Urothelium cell line (cell line): ENCODE measurements around the gene KATNIP.

Source experiments
- DNase-seq: peaks from one replicate; pipeline ENCODE4 v3.0.0; 2011; ENCODE audit warnings: low spot score, mixed read lengths
- FAIRE-seq: peaks from 2 replicates; lab custom pipeline; 2011; peaks lifted over from hg19 to GRCh38; lab: Jason Lieb, UNC

The KATNIP gene

GRCh38 chr16:27549746-27550581 lies at the start of gene KATNIP, which contains the start of gene GTF3C1:
KATNIP (plus strand) TSS chr16:27550144; CDS start chr16:27550171, 27 bp downstream.
GTF3C1 (minus strand) TSS chr16:27549913; CDS start chr16:27549890, 23 bp downstream.
- FAIRE-seq (no peak), DNase-seq (peak; percentile 100)

- FAIRE-seq (no peak), DNase-seq (no peak)
These were observed 49.1 kb upstream of the KATNIP start for GRCh38 chr16:27500801-27501200.

DNA sequence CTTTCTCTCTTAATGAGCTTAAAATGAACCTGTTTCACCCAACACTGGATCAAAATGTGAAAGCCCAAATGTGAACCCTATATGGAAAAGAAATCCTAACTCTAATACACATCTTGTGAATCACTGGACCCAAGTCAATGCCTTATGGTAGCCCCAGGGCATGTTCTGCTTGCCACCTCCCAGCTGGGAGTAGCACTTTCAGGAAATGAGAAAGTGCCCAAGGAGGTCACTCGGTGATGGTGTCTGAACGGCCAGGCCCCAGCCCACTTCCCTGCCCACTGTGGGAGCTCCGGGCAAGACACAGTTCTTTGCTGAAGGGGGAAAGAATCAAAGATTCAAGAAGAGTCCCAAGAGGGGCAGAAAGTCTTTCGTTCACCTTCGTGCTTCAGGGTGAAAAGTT lies 46.3 kb upstream of the KATNIP start:
- DNase-seq, result no peak
- no peak for FAIRE-seq

DNA sequence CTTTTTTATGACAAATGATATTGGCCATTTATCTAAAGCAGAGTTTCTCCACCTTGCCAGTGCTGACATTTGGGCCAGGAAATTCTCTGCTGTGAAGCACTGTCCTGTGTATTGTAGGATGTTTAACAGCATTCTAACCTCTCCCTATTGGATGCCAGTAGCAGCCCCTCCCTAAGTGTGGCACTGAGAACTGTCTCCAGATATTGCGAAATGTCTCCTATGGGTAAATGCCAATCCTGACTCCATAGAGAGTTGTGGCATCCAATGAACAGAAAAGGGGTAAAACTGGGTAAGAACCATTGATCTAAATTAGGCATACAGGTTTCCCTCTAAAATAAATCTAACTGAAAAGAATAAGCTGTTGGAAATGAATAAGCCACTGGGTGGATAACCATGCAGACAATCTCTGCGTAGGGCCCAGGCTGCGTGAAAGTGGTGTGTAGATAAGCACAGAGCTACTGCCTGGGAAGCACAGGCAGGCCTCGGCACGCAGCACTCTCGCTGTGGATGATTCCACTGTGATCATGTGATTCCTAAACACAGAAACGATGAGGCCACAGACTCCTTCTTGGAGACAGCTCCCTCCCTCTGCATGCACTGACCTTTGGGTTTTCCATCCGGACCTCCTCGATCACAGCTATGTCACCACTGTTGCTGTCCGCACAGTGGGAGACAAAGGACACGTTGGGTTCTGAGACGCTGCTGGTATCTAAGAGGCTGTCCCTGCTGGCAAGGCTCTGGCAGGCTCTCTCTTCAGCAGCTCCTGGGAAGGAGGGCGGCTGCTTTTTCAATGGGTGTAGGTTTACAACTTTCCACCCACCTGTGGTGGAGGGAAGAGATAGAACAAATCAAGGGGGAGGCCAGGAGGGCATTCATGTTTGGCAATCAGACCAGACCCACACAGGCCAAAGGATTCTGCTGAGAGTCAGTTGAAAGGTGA lies 44.4 kb upstream of the KATNIP start:
- DNase-seq (no peak), FAIRE-seq (no peak)

DNA sequence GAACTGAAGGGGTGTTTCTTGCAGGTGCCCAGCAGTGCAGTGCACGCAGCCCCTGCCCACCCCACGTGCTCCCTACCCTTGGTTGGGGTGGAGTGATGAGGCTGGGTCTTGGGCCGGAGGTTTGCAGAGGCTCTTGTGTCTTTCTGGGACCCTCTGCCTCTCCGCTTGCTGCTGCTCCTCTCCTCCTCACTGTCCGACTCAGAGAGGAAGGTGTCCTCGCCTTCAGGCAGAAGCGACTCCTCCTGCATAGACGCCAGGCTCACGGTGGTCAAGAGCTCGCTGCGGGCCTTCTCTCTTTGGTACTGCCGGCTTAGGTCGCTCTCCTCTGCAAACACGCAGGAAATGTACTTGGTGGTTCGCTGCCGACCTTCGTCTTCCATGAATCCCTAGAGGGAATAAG lies 43.2 kb upstream of the KATNIP start:
- FAIRE-seq (no peak), DNase-seq (no peak)

DNA sequence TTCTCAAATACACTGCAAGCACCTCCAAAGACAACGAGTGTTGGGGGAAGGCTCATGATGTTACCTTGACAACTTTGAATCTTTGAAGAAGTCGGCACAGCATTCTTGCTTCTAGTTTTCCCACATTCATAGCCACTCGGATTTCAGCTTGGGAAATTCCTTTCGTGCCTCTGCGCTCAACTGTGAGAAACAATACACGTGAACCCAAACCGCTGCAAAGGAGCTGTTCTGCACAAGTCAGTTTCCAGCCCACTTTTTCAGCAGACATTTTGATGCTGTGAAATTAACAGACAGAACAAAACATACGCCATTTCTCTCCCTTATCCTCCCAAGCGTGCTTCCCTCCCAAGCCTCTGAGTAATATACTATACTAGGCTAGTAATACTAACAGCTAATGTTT lies 41.5 kb upstream of the KATNIP start:
- FAIRE-seq, result no peak
- no peak for DNase-seq

- FAIRE-seq, result no peak
- no peak for DNase-seq
These were observed 38.1 kb upstream of the KATNIP start for GRCh38 chr16:27511657-27512448.

- no peak for DNase-seq
- FAIRE-seq, result no peak
These were observed 35.1 kb upstream of the KATNIP start for GRCh38 chr16:27514806-27515205.

DNA sequence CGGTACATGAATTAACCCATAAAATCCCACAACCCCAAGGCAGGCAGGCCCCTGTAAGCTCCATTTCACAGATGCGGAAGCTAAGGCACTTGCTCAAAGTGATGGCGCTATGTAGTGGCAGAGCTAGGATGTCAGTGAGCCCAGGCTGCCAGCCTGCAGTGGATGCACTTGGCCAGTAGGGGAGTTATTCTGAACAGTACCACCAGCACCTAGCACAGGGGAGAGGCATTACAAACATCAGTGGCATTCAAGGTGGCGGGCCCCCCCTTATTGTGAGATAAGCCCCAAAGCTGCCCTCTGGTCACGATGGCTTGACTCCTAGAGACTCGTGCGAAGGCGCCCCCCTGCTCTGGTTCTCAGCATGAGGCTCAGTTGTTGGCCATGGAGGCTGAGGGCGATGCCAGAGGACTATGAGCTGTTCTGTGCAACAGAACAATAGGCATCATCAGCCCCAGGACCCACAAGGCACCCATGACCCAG lies 34.0 kb upstream of the KATNIP start:
- no peak for FAIRE-seq
- peak; percentile 53 for DNase-seq

- FAIRE-seq, result no peak
- no peak for DNase-seq
These were observed 33.6 kb upstream of the KATNIP start for GRCh38 chr16:27516365-27516764.

GRCh38 chr16:27517664-27518063 lies 32.3 kb upstream of the KATNIP start:
- DNase-seq (no peak), FAIRE-seq (no peak)

GRCh38 chr16:27518226-27518625 lies 31.7 kb upstream of the KATNIP start:
- no peak for FAIRE-seq
- no peak for DNase-seq

- DNase-seq (no peak), FAIRE-seq (no peak)
These were observed 28.8 kb upstream of the KATNIP start for GRCh38 chr16:27520982-27521673.

GRCh38 chr16:27522173-27522707 lies 27.7 kb upstream of the KATNIP start:
- no peak for FAIRE-seq
- DNase-seq, result no peak

DNA sequence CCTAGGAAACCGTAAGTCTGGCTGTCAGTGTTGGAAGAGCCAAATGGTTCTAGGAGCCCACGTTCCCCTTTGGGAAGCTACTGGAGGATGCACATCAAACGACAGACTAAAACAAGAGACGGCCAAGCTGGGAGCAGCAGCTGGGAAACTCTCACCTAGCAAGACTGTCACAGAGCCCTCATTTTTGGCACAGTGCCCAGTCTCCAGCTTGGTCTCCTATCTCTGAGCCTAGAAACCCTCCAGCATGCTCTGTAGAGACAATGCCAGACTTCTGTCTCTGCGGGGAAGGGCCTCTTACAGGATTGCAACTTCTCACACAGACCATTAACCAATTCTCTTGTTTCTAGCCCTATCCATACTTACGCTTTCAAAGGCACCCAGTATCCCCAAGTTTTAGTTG lies 23.8 kb upstream of the KATNIP start:
- DNase-seq (no peak), FAIRE-seq (no peak)

- no peak for FAIRE-seq
- no peak for DNase-seq
These were observed 21.6 kb upstream of the KATNIP start for GRCh38 chr16:27528294-27528693.

DNA sequence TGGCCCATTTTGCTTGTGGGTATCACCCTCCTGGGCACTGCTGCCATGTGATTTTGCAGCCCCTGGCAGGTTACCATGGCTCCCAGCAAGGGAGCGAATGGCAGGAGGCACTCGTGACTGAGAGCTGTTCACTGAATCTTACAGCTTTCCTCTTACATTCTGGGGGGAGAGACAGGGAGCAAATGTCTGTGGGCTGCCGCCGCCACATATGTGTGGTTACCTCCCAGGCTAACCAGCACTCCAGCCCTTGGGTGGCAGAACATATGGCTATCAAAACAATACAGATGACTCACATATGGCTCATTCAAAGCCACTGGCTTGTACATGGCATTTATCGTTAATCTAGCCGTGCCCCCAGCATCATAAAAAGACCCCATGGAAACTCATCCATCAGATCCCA lies 20.0 kb upstream of the KATNIP start:
- FAIRE-seq (no peak), DNase-seq (no peak)

DNA sequence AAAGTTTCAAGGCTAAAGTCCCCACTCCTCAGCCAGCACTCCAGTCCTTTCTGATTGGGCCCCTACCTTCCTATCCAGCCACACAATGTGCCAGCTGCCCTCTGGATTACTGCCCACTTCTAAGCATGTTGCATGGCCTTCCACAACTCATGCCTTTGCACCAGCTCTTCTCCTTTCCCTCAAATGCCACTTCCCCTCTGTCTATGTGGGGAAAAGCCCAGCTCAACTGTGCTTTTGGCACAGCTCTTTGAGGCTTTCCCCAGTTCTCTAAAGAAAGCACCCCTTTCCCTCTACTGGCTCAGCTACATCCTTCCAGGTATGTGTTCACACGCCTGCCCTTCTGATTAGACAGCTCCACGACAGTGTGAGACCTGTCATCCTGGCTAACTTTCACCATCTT lies 18.8 kb upstream of the KATNIP start:
- DNase-seq (no peak), FAIRE-seq (no peak)

DNA sequence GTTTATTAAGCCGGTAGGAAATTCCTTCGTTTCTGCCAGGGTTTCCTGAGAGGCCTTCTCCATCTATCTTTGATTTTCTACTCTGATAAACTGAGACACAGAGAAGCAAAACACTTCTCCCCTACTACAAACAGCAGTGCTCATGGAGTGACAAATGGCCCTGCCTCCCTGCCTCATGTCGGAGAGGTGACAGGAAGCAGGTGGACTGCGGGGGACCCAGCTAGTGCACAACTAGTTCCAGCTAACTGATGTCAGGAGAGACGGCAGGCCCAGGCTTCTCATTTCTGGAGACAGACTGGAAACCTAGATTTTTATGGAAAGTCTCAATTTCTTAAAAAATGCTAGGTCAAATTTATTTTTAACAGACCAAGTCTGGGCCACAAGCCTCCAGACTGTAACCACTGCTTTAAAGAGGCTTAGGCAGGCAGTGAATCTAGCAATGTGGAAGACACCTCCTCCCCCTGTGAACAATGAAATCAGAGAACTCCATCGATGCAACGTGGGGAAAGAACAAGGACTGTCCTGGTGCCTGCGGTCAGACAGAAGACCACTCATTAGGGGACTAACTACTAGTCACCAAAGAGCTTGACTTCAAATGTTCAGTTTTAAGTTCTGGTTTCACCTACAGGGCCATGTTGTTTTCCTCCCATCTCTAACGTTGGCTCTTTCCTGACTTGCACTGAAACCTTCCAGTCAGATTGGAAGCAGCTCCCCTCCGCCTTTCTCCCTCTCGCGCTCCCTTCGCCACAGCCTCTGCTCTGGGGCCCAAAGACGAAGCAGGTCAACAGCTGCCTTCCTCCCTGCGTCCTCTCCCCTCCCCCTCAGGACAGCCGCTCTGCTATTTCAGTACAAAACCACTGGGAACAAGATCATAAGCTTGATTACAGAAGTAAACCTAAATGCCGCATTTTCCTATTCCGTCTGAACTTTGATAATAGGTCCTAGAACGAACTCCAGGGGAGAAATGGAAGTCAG lies 17.8 kb upstream of the KATNIP start:
- FAIRE-seq, result no peak

More for the DNA sequence above, 17.8 kb upstream of the KATNIP start:
- DNase-seq, result no peak
